Cardiac muscle cell (in vitro differentiated cells and primary cell): ENCODE measurements around the gene WDFY4. TPM values are rescaled to one million over a fixed set of nuclear protein-coding genes. Genes with fewer than 3 reads are reported as not detected.

Experiments used
- DNase-seq, 2 donors: peaks; one replicate each; pipeline versions ENCODE4 v3.0.0 to v3.0.0-alpha.2; 2010 to 2017; ENCODE audit warnings: low read depth in 1 of 2, low spot score in 1 of 2
- H3K27ac ChIP-seq: fragments of 200-600 bp; sonication (generic); 2 replicates; pipeline ENCODE4 v1.5.1; 2016
- H3K27me3 ChIP-seq: fragments of 200-600 bp; sonication (generic); 2 replicates; pipeline ENCODE4 v1.6.0; 2016; ENCODE audit warnings: control low read depth
- H3K36me3 ChIP-seq: fragments of 200-600 bp; sonication (generic); 2 replicates; pipeline ENCODE4 v1.5.1; 2016; ENCODE audit warnings: control low read depth
- H3K4me1 ChIP-seq: fragments of 200-600 bp; sonication (generic); 2 replicates; pipeline ENCODE4 v1.8.1; 2017; ENCODE audit warnings: low read depth, mild to moderate bottlenecking, mixed run types
- H3K4me3 ChIP-seq: fragments of 200-600 bp; sonication (generic); 2 replicates; pipeline ENCODE4 v1.5.1; 2016; ENCODE audit warnings: mild to moderate bottlenecking
- H3K9me3 ChIP-seq: fragments of 200-600 bp; sonication (generic); 2 replicates; pipeline ENCODE4 v1.5.1; 2017; ENCODE audit warnings: low read depth, mild to moderate bottlenecking, control low read depth
- CTCF ChIP-seq: IDR thresholded peaks from 2 replicates; pipeline ENCODE4 v1.5.1; 2012; ENCODE audit warnings: low read depth, mild to moderate bottlenecking, low read length
- polyA plus RNA-seq: library from polyadenylated mRNA; unstranded; fragments of >200 nt; fragmentation: Nextera tagmentation; extraction: Ambion mirVana; gene quantifications from 2 replicates; pipeline ENCODE4 v1.2.1, GENCODE V29; 2016
- total RNA-seq: library from RNA; depleted of rRNA; stranded (reverse); fragments of >200 nt; gene quantifications from 2 replicates; pipeline ENCODE4 v1.2.3, GENCODE V29; 2016

WDFY4 gene
- total and polyA plus RNA-seq, 2 experiments from 2014 or later: not detected

- no peak for DNase-seq
- TF ChIP-seq CTCF: no peak
- no peaks in the 10 kb centered on the region for H3K36me3 ChIP-seq
- H3K4me3 ChIP-seq: no peak overlapping the region
- peaks cover 4% of the 10 kb centered on the region for H3K27me3 ChIP-seq
- no peaks in the 10 kb centered on the region for H3K9me3 ChIP-seq
- no peaks in the 10 kb centered on the region for H3K4me1 ChIP-seq
- no peak overlapping the region for H3K27ac ChIP-seq
These were observed 215.1 kb downstream of the WDFY4 start for GRCh38 chr10:48899781-48900180.

GRCh38 chr10:48900371-48900801, 215.7 kb downstream of the WDFY4 start:
- H3K27me3 ChIP-seq: peaks cover 4% of the 10 kb centered on the region
- no peak overlapping the region for H3K27ac ChIP-seq
- no peaks in the 10 kb centered on the region for H3K4me1 ChIP-seq
- DNase-seq: no peak
- no peaks in the 10 kb centered on the region for H3K9me3 ChIP-seq
- H3K36me3 ChIP-seq: no peaks in the 10 kb centered on the region
- TF ChIP-seq CTCF: no peak
- H3K4me3 ChIP-seq: no peak overlapping the region

- TF ChIP-seq CTCF: no peak
- no peak for DNase-seq
- H3K27ac ChIP-seq: no peak overlapping the region
- H3K27me3 ChIP-seq: peaks cover 4% of the 10 kb centered on the region
- no peak overlapping the region for H3K4me3 ChIP-seq
- no peaks in the 10 kb centered on the region for H3K9me3 ChIP-seq
- no peaks in the 10 kb centered on the region for H3K36me3 ChIP-seq
- no peaks in the 10 kb centered on the region for H3K4me1 ChIP-seq
These were observed 216.6 kb downstream of the WDFY4 start for GRCh38 chr10:48901319-48901718.

GRCh38 chr10:48902096-48902495, 217.4 kb downstream of the WDFY4 start:
- peaks cover 4% of the 10 kb centered on the region for H3K27me3 ChIP-seq
- H3K4me1 ChIP-seq: no peaks in the 10 kb centered on the region
- no peak for TF ChIP-seq CTCF
- DNase-seq: no peak
- H3K36me3 ChIP-seq: no peaks in the 10 kb centered on the region
- H3K9me3 ChIP-seq: no peaks in the 10 kb centered on the region
- no peak overlapping the region for H3K4me3 ChIP-seq
- H3K27ac ChIP-seq: no peak overlapping the region

- DNase-seq: no peak
- Histone ChIP-seq H3K27me3 (peaks cover 4% of the 10 kb centered on the region), H3K4me3 (no peak overlapping the region), H3K27ac (no peak overlapping the region), H3K36me3 (no peaks in the 10 kb centered on the region), H3K4me1 (no peaks in the 10 kb centered on the region), H3K9me3 (no peaks in the 10 kb centered on the region)
- no peak for TF ChIP-seq CTCF
These were observed 218.5 kb downstream of the WDFY4 start for GRCh38 chr10:48903151-48903550.

- TF ChIP-seq CTCF: no peak
- H3K27me3 ChIP-seq: peaks cover 4% of the 10 kb centered on the region
- no peak for DNase-seq
- H3K4me1 ChIP-seq: no peaks in the 10 kb centered on the region
- no peaks in the 10 kb centered on the region for H3K9me3 ChIP-seq
- no peak overlapping the region for H3K27ac ChIP-seq
- no peaks in the 10 kb centered on the region for H3K36me3 ChIP-seq
- no peak overlapping the region for H3K4me3 ChIP-seq
These were observed 220.2 kb downstream of the WDFY4 start for GRCh38 chr10:48904861-48905260.
